ENCODE measurements around the gene CDH13.

CDH13 gene

DNA sequence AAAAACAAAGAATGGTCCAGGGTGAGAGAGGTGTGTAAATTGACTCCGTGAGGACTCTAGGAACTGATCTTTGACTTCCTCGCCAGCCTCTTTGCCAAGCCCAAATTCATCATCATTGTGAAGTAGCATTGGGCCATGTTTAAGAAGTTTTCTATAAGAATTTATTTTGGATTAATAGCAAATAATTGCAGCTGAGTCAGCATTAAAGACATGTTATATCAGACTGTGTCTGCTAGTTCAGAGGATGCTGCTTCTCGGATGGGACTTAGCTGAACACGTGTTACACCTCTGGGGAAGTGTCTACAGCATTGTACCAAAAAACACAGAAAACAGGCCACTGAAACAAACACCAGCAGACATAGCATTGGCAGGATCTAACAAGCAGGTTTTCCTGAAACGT is 366.6 kb downstream of the CDH13 start:
- H3K9me3 ChIP-seq: no peaks in the 10 kb centered on the region
- no peaks in the 10 kb centered on the region for H3K36me3 ChIP-seq
- no peaks in the 10 kb centered on the region for H3K27me3 ChIP-seq
- intact Hi-C loops (cut with DNase I; ENCODE audit: low total_unique reads): no loop called here
- H3K27ac ChIP-seq: no peak overlapping the region
- DNase-seq: no peak
- peaks cover 0 to 13% (median 6%) of the 10 kb centered on the region in 4 donors for H3K4me1 ChIP-seq
- no peak overlapping the region for H3K4me3 ChIP-seq
- TF ChIP-seq CTCF (IDR thresholded peaks at IDR 0.05): no peak

- Histone ChIP-seq H3K9me3 (no peaks in the 10 kb centered on the region), H3K27me3 (no peaks in the 10 kb centered on the region), H3K4me3 (no peak overlapping the region), H3K27ac (no peak overlapping the region), H3K36me3 (no peaks in the 10 kb centered on the region), H3K4me1 (peaks cover 0 to 13% (median 6%) of the 10 kb centered on the region in 4 donors)
- intact Hi-C loops (cut with DNase I; ENCODE audit: low total_unique reads): no loop called here
- no peak for TF ChIP-seq CTCF (IDR thresholded peaks at IDR 0.05)
- DNase-seq: no peak
These were observed 367.2 kb downstream of the CDH13 start for GRCh38 chr16:82993926-82994325.

DNA sequence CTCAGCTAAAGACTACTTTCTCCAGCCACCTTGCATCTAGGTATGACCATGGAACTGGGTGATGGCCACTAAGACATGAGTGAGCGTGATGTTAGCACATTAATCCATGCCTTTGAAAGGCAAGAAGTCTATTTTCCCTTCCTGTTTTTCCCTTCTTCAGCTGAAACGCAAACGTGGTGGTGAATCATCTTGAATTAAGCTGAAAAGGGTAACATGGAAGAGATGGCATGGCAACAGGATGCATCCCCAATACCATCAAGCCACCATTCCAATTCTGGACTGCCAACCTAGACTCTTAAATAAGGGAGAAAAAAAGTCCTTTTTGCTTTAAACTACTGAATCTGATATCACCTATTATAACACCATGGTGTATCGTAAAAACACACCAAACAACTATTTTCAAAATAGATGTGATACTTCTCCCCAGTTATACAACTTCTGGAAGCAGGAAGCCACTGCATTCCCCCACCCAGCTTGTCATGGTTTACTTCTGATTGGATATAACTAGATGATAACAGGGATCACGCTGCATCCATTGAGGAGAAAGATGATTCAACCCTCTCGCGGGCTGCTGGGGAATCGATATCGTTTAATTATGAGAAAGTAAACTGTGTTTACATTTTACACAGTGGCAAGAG is 368.6 kb downstream of the CDH13 start:
- Histone ChIP-seq H3K9me3 (no peaks in the 10 kb centered on the region), H3K27me3 (no peaks in the 10 kb centered on the region), H3K36me3 (no peaks in the 10 kb centered on the region), H3K27ac (peak overlapping the region; percentile 25 to 45), H3K4me3 (no peak overlapping the region), H3K4me1 (peaks cover 0 to 13% (median 6%) of the 10 kb centered on the region in 4 donors)
- TF ChIP-seq CTCF (IDR thresholded peaks at IDR 0.05): no peak
- DNase-seq: no peak
- intact Hi-C loops (cut with DNase I; ENCODE audit: low total_unique reads): no loop called here

DNA sequence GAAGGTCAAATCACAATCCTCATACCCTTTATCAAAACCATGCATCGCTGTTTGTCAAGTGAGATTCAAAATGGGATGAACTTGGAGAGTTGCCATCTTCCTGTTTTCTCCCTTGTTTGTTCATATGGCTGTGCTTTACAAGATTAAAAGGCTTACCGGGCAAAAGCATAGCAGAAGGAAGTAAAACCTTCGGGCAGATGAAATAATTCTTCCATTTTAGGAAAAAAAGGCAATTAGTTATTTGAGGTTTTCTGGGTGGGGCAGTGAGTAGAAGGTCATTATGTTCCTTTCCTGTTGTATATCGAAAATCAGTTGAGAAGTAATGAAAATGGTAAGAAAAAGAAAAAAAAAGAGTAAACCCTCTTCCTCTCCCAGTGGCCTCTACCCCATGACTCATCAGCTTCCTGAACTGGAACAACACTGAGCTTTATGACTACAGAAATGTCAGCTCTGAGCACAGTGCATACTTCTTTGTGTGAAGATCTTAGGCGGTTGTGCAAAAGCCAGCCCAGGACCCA is 369.2 kb downstream of the CDH13 start:
- no peak for TF ChIP-seq CTCF (IDR thresholded peaks at IDR 0.05)
- Histone ChIP-seq H3K4me1 (peaks cover 0 to 13% (median 6%) of the 10 kb centered on the region in 4 donors), H3K27me3 (no peaks in the 10 kb centered on the region), H3K36me3 (no peaks in the 10 kb centered on the region), H3K9me3 (no peaks in the 10 kb centered on the region), H3K27ac (peak overlapping the region; percentile 25 to 45), H3K4me3 (no peak overlapping the region)
- peak in 1 of 2 donors; percentile 33 for DNase-seq
- intact Hi-C loops (cut with DNase I; ENCODE audit: low total_unique reads): no loop called here

- intact Hi-C loops (cut with DNase I; ENCODE audit: low total_unique reads): no loop called here
- Histone ChIP-seq H3K4me3 (no peak overlapping the region), H3K4me1 (peaks cover 0 to 13% (median 6%) of the 10 kb centered on the region in 4 donors), H3K27me3 (no peaks in the 10 kb centered on the region), H3K27ac (peak overlapping the region in 1 of 2 donors; percentile 45), H3K36me3 (no peaks in the 10 kb centered on the region), H3K9me3 (no peaks in the 10 kb centered on the region)
- no peak for DNase-seq
- TF ChIP-seq CTCF (IDR thresholded peaks at IDR 0.05): no peak
These were observed 370.0 kb downstream of the CDH13 start for GRCh38 chr16:82996814-82997213.

Measured in tibial artery (tissue), 4 donors.